GM12892 (cell line): ENCODE data around the gene MICAL2.

Source experiments
- POLR2A ChIP-seq: IDR thresholded peaks from 2 replicates; pipeline ENCODE4 v1.6.1; 2011; ENCODE audit warnings: low read depth, low read length, control low read depth
- POLR2AphosphoS5 ChIP-seq: IDR thresholded peaks from 2 replicates; pipeline ENCODE4 v1.6.1; 2011; ENCODE audit warnings: low read depth, low read length, control low read depth
- TAF1 ChIP-seq: IDR thresholded peaks from 2 replicates; pipeline ENCODE4 v1.6.1; 2011; ENCODE audit warnings: low read depth, mild to moderate bottlenecking, control low read depth, low read length, borderline replicate concordance

DNA sequence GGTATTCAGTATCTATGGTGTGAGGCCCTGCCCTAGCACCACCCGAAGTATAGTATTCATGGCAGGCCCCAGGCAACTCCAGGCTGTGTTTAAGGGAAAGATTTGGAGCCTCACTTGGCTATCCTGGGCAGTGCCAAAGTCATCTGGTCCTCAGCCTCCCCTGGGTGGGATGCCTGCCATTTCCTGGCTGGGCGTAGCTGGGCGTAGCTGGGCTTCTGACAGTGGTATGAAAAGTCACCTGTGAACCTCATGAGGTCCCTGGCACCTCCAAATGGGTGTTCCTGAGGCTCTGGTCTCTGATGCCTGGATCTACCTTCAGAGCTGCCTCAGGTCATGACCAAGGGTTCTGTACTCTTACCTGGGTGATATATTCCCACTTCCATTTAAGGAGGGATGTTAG lies 154.0 kb downstream of the MICAL2 start:
- TF ChIP-seq POLR2A (no peak), TAF1 (no peak), POLR2AphosphoS5 (no peak)
